DND-41 (cell line): ENCODE measurements around the gene GJA8.
"Not testable (repeated sequence)": the region's sequence is repeated elsewhere in the genome, so short reads cannot be mapped to it uniquely, and the experiment has no call there.

ENCODE experiments used
- ATAC-seq: fragments of 200-7000 bp; cut with Tn5 transposase; 3 replicates; pipeline ENCODE4 v1.9.1; 2021; ENCODE audit warnings: low read depth; ENCODE audit not compliant: insufficient read depth
- DNase-seq: peaks from one replicate; pipeline ENCODE4 v3.0.0-alpha.2; 2020
- H2AFZ ChIP-seq: 2 replicates; pipeline ENCODE4 v1.6.0; 2012; ENCODE audit warnings: low read depth, low read length
- H3K27ac ChIP-seq: 2 replicates; pipeline ENCODE4 v1.5.1; 2012; ENCODE audit warnings: low read length, inconsistent platforms
- H3K27me3 ChIP-seq: fragments of 200-600 bp; sonication (generic); 2 replicates; pipeline ENCODE4 v1.6.0; 2012; ENCODE audit warnings: low read length, mild to moderate bottlenecking, inconsistent platforms; ENCODE audit not compliant: insufficient read depth, poor library complexity
- H3K36me3 ChIP-seq: 2 replicates; pipeline ENCODE4 v1.5.1; 2012; ENCODE audit warnings: low read length, inconsistent platforms; ENCODE audit not compliant: insufficient read depth
- H3K4me1 ChIP-seq: 2 replicates; pipeline ENCODE4 v1.5.1; 2012; ENCODE audit warnings: mild to moderate bottlenecking, low read length; ENCODE audit not compliant: insufficient read depth
- H3K4me2 ChIP-seq: 2 replicates; pipeline ENCODE4 v1.6.0; 2012; ENCODE audit warnings: mild to moderate bottlenecking, moderate library complexity, low read length, inconsistent platforms; ENCODE audit not compliant: insufficient read depth
- H3K4me3 ChIP-seq, 2 experiments: fragments of 200-600 bp in 1 of 2; shearing (Covaris generic) in 1 of 2; 2 replicates each; pipeline ENCODE4 v1.5.1; 2012 to 2016; ENCODE audit warnings: inconsistent platforms in 2 of 2, low read length in 2 of 2, mild to moderate bottlenecking in 2 of 2, low read depth in 1 of 2, moderate library complexity in 1 of 2
- H3K79me2 ChIP-seq: 2 replicates; pipeline ENCODE4 v1.6.0; 2012; ENCODE audit warnings: low read length, inconsistent platforms; ENCODE audit not compliant: insufficient read depth
- H3K9ac ChIP-seq: 2 replicates; pipeline ENCODE4 v1.6.0; 2012; ENCODE audit warnings: low read depth, mild to moderate bottlenecking, inconsistent platforms, low read length, moderate library complexity
- H3K9me3 ChIP-seq: 2 replicates; pipeline ENCODE4 v1.5.1; 2012; ENCODE audit warnings: low read length, moderate library complexity, mild to moderate bottlenecking, inconsistent platforms; ENCODE audit not compliant: insufficient read depth, severe bottlenecking
- H4K20me1 ChIP-seq: 2 replicates; pipeline ENCODE4 v1.6.0; 2012; ENCODE audit warnings: low read length; ENCODE audit not compliant: insufficient read depth
- CTCF ChIP-seq: IDR thresholded peaks from 2 replicates; pipeline ENCODE4 v1.5.1; 2012; ENCODE audit warnings: borderline replicate concordance, low read length, moderate library complexity, mild to moderate bottlenecking; ENCODE audit not compliant: poor library complexity, severe bottlenecking; ENCODE audit errors: extremely low read depth
- EZH2 ChIP-seq: IDR thresholded peaks from 3 replicates; pipeline ENCODE4 v1.6.1; 2012; ENCODE audit warnings: borderline replicate concordance, low read depth, mild to moderate bottlenecking, moderate library complexity, low read length, inconsistent platforms; ENCODE audit not compliant: severe bottlenecking

Gene GJA8

GRCh38 chr1:147913362-147913942 lies 10.9 kb downstream of the GJA8 start:
- no peaks in the 10 kb centered on the region for H3K79me2 ChIP-seq
- H4K20me1 ChIP-seq, result no peaks in the 10 kb centered on the region
- no peaks in the 10 kb centered on the region for H3K4me1 ChIP-seq
- H3K4me3 ChIP-seq, result no peak overlapping the region
- no peak for DNase-seq
- H2AFZ ChIP-seq, result no peak overlapping the region
- H3K4me2 ChIP-seq, result no peak overlapping the region
- no peaks in the 10 kb centered on the region for H3K9me3 ChIP-seq
- no peak overlapping the region for H3K9ac ChIP-seq
- TF ChIP-seq EZH2 (no peak), CTCF (no peak)
- ATAC-seq, result no peak
- no peak overlapping the region for H3K27ac ChIP-seq
- peaks cover 32% of the 10 kb centered on the region for H3K27me3 ChIP-seq
- H3K36me3 ChIP-seq, result no peaks in the 10 kb centered on the region

GRCh38 chr1:147919896-147920295 lies 17.3 kb downstream of the GJA8 start:
- DNase-seq (no peak), ATAC-seq (no peak)
- no peak for TF ChIP-seq EZH2
- TF ChIP-seq CTCF, result no peak
- Histone ChIP-seq H3K9ac (no peak overlapping the region), H3K4me2 (no peak overlapping the region), H3K9me3 (no peaks in the 10 kb centered on the region), H3K27me3 (peaks cover 9% of the 10 kb centered on the region), H2AFZ (no peak overlapping the region), H3K4me1 (no peaks in the 10 kb centered on the region), H3K36me3 (no peaks in the 10 kb centered on the region), H3K27ac (no peak overlapping the region), H3K4me3 (no peak overlapping the region), H4K20me1 (no peaks in the 10 kb centered on the region), H3K79me2 (no peaks in the 10 kb centered on the region)

- Histone ChIP-seq H3K4me3 (no peak overlapping the region), H3K4me1 (peaks cover 6% of the 10 kb centered on the region; the same call in 1 of the 2 replicates), H3K79me2 (peaks cover 10% of the 10 kb centered on the region), H3K36me3 (no peaks in the 10 kb centered on the region), H2AFZ (no peak overlapping the region), H3K4me2 (no peak overlapping the region), H3K27ac (no peak overlapping the region), H4K20me1 (no peaks in the 10 kb centered on the region), H3K27me3 (peaks cover 2% of the 10 kb centered on the region), H3K9me3 (no peaks in the 10 kb centered on the region), H3K9ac (no peak overlapping the region)
- no peak for DNase-seq
- TF ChIP-seq CTCF (no peak), EZH2 (no peak)
- ATAC-seq, result no peak
Measured at GRCh38 chr1:147924813-147925212, 22.2 kb downstream of the GJA8 start.

GRCh38 chr1:147927215-147927614 lies 24.6 kb downstream of the GJA8 start:
- H3K9ac ChIP-seq, H3K27ac ChIP-seq, H3K36me3 ChIP-seq, H3K27me3 ChIP-seq, H4K20me1 ChIP-seq, H3K4me2 ChIP-seq, H3K9me3 ChIP-seq, H3K4me3 ChIP-seq, DNase-seq, H2AFZ ChIP-seq, ATAC-seq: not testable (repeated sequence)
- peaks cover 16% of the 10 kb centered on the region for H3K79me2 ChIP-seq
- H3K4me1 ChIP-seq, result peaks cover 15% of the 10 kb centered on the region; the same call in 1 of the 2 replicates

GRCh38 chr1:147927689-147928088 lies 25.1 kb downstream of the GJA8 start:
- not testable (repeated sequence) for DNase-seq, H3K4me3 ChIP-seq, H4K20me1 ChIP-seq, H3K9ac ChIP-seq, ATAC-seq, H3K27ac ChIP-seq, H3K27me3 ChIP-seq, H3K9me3 ChIP-seq, H2AFZ ChIP-seq, H3K4me2 ChIP-seq, H3K36me3 ChIP-seq
- H3K79me2 ChIP-seq, result peaks cover 16% of the 10 kb centered on the region
- peaks cover 15% of the 10 kb centered on the region; the same call in 1 of the 2 replicates for H3K4me1 ChIP-seq

- ATAC-seq (peak; percentile 99), DNase-seq (peak; percentile 92)
- Histone ChIP-seq H3K4me1 (peaks cover 15% of the 10 kb centered on the region; the same call in 1 of the 2 replicates), H3K9ac (peak within 1 kb of the TSS; percentile 72), H2AFZ (peak within 1 kb of the TSS; percentile 94), H3K4me2 (peak within 1 kb of the TSS; percentile 82), H3K79me2 (peaks cover 16% of the 10 kb centered on the region), H3K4me3 (peak within 1 kb of the TSS; percentile 49 to 96; a peak in 3 of 4 replicates), H3K27ac (peak within 1 kb of the TSS; percentile 81)
- not testable (repeated sequence) for H3K36me3 ChIP-seq, H4K20me1 ChIP-seq, H3K9me3 ChIP-seq, H3K27me3 ChIP-seq
Measured at GRCh38 chr1:147928236-147929132, 25.9 kb downstream of the GJA8 start, which contains the start of gene GPR89B. Gene GPR89B, plus strand, starts transcription at chr1:147928420. Its CDS starts 117 bp downstream, at chr1:147928537.
